GM18870 (cell line): ENCODE measurements around the gene KCNMB2.

Source experiments
- ATAC-seq: cut with Tn5 transposase; IDR thresholded peaks from one replicate; pipeline ENCODE4 v1.9.1; 2021; ENCODE audit warnings: moderate library complexity; ENCODE audit not compliant: unreplicated experiment

Gene KCNMB2

GRCh38 chr3:178536211-178537079 lies at the start of gene KCNMB2:
KCNMB2 (plus strand) TSS chr3:178536436.
- ATAC-seq = no peak

DNA sequence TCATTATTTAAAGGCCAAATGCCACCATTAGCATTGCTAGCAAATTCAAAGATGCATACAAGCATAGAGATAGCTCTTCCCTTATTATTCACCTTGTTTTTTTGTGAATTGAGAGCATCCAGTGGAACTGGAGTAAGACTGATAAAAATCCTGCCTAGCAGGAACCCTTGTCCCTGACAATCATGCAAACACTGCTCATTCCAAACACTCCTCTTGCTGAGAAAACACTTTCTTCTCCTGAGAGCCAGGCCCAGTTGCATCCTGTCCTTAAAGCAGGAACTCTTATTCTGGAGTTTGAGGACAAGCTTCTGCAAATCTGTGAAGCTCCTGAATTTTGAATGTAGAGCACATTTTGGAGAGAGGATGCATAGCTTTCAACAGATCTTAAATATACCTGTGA lies 49.3 kb upstream of the KCNMB2 start:
- no peak for ATAC-seq

- ATAC-seq = no peak
Measured at GRCh38 chr3:178487752-178488151, 48.5 kb upstream of the KCNMB2 start.

DNA sequence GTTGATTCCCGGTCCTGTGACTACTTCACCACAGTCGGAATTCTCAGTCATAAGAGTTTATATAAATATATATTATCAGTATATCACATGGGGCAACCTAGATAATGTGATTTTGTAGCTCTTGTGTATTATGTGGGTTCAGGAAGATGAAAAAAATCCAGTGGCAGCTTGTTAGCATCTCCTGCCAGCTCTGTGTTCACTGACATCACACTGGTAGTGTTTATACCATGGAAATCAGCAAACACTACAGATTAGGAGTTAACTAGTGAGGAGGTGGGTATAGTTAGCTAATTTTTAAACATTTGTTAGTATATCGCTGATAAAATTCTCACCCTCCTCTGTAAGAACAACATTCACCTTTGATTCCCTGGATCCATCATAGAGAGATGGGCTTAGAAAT lies 44.5 kb upstream of the KCNMB2 start:
- ATAC-seq = no peak

DNA sequence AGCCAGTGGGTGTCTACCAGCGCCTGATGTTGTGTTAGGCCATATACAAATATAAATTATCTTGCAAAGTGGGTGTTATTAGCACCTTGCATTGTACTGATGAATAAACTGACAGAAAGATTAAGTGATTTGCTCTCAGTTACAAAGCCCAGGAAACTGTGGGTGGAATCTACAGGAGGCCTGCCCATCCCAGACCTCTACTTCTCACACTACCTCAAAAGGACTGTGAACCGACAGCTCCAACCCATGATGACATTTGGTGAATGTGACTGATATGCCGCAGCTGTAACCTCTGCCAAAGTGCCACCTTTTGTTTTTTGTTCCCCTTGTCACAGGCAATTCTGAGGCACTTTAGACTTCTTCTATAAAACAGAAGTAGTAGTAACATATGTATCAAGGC lies 43.7 kb upstream of the KCNMB2 start:
- no peak for ATAC-seq

DNA sequence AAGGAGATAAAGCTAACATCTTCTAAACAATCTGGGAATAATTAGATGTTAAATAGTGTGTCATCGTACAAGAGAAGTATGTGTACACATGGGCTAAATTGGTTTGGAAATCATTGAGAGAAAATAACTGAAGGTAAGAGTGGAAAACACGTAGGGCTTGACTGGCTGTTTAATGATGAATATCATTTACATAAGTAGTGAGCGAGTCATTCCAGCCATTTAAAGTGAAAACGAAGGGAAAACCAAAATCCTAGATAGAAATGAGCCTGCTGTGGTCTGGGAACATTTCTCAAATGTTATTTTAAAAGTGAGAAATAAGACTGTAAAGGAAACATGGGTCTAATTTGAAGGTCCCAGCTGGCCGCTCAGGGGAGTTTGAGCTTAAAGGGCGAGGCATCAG lies 41.9 kb upstream of the KCNMB2 start:
- no peak for ATAC-seq

DNA sequence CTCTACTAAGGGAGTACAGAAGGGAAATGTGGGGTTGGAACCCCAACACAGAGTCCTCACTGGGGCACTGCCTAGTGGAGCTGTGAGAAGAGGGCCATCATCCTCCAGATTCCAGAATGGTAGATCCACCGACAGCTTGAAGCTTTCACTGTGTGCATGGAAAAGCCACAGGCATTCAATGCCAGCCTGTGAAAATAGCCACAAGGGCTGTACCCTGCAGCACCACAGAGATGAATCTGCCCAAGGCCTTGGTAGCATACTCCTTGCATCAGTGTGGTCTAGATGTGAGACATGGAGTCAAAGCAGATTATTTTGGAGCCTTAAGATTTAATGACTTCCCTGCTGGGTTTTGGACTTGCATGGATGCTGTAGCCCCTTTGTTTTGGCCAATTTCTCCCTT lies 39.3 kb upstream of the KCNMB2 start:
- ATAC-seq = no peak

DNA sequence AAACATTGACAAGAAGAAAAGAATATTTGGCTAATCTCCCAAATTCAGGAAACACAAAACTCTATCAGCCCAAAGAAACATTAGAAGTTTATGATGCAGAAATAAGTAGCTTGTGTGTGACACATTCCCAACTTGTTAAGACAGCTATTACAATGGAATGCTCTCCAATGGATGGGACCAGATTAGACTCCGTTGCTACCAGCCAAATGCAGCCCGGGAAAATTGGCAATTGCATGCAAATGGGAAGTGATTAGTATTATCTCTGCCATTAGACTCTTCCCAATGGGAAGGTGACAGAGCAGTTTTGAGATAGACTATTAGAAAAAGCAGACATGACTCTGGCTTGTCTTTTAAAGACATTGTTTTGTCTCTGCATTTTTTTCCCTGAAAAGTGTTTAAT lies 37.4 kb upstream of the KCNMB2 start:
- ATAC-seq = no peak

DNA sequence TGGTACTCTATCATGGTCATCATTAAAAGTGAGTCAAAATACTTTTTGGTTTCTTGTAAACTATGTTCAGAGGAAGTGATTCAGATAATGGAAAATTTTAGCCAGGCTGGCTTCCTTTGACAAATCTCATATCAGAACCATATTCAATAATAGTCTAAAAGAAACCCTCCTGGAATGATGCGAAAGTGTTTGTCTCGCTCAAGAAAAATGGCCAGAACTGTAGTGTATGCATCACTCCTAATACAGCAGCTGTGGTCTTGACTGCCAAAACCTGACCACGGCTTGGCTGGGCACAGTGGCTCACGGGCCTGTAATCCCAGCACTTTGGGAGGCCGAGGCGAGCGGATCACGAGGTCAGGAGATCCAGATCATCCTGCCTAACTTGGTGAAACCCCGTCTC lies 35.6 kb upstream of the KCNMB2 start:
- no peak for ATAC-seq

- no peak for ATAC-seq
Measured at GRCh38 chr3:178504128-178504527, 32.1 kb upstream of the KCNMB2 start.

DNA sequence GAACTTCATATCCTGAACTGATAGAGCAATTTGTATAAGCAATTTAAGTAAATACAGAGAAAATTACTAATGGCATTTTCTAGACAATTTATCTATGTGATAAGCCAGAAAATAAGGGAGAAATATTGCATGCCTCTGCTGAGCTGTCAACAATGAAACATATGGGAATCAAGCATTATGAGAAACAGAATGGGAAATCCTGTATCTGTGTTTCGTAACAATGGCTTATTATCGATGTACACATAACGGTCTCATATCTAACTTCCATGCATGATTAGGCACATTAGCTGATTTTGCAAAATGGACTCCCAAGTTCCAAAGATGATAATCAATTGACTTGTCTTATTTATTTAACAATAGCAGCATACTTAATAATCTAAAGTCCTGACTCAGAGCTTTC lies 30.4 kb upstream of the KCNMB2 start:
- no peak for ATAC-seq

DNA sequence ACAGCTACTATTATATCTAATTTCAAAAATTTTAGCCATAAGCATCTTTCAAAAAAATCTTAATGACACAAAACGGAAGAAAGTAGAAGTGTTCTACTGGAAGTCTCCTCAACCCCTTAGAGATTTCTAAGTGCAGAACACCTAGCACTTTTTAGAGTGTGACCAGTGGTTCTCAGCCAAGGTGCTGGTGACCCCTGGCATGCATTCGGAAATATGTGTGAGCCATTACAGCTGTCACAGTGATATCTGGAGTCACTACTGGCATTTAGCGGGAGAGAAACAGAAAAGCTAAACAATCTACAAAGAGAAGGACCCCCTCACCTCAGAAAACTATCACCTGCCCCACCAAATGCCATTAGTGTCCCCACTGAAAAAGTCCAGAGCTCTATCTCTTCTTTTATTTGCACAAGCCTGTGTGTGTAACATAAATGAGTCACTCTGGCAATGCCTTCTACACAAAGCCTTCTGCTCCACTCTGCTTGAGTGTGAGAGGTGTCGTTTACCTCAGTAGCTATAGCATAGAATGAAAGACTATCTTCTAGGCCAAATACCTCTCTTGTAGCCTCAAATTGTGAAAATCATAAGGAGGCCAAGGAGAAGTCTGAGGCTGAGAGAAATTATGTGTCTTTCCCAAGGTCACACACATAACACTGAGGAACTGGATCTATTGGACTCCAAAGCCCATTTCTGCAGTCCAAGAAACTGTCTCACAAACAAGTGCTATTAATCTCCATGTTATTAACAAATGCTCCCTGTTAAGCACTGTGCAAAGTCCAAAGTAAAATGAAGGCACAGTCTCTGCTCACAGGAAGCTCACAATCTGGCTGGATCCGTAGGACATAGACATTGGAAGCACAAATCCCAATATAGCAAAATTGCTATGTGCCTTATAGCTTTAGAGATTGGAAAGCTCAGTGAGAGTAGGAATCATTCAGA lies 28.5 kb upstream of the KCNMB2 start:
- ATAC-seq = no peak

GRCh38 chr3:178508443-178508825 lies 27.8 kb upstream of the KCNMB2 start:
- no peak for ATAC-seq

GRCh38 chr3:178510496-178510895 lies 25.7 kb upstream of the KCNMB2 start:
- ATAC-seq = no peak

DNA sequence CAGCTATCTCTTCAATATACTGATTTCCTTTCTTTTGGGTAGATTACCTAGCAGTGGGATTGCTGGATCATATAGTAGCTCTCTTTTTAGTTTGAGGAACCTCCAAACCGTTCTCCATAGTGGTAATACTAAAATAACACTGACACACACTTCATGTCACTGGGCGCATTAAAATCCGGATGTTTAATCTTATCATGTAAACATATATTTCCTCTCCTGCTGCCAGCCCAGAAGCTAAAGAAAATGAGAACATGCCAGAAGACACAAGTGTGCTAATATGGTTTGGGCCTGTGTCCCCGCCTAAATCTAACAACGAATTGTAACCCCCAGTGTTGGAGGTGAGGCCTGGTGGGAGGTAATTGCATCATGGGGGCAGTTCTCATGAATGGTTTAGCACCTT lies 23.6 kb upstream of the KCNMB2 start:
- ATAC-seq = no peak

DNA sequence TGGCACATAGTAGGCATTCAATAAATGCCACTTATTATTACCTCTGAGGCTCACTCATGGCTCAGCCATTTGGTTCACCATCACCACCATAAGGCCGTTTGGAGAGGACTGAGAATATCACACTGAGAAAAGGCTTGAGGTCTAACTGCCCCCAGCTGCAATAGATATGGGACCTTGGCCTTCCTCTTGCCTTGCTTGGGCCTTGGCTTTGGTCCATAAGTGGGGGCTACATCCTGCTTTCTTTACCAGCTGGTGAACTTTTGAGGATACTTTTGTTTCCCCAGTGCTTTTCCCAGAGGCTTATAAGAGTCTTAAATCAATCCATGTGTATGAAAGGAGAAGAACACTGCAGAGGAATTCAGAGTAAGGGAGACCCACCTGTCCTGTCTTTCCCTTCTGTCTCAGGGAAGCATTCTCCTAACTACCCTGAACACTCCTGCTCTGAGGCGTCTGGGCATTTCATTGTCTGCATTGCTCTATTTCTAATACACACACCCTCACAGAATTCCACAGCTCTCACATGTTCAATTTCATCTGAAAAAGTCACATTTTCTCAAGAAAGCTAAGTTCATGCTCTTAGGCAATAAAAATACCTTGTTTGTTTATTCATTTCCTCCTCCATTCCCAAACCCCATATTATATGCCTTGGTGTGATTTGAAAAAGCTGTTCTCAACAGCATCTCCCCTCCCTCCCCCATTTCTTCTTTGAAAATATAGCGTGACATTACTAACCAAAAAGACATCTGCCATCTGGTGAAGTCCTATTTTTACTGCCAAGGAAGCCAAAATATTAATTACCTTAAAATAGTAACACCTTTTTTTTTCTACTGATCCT lies 22.5 kb upstream of the KCNMB2 start:
- no peak for ATAC-seq

GRCh38 chr3:178514401-178514800 lies 21.8 kb upstream of the KCNMB2 start:
- no peak for ATAC-seq

GRCh38 chr3:178515076-178515744 lies 21.0 kb upstream of the KCNMB2 start:
- peak; percentile 32 for ATAC-seq

GRCh38 chr3:178517665-178518334 lies 18.4 kb upstream of the KCNMB2 start:
- no peak for ATAC-seq
